ENCODE results near the gene DMWD.
"Not testable (repeated sequence)": the region's sequence is repeated elsewhere in the genome, so short reads cannot be mapped to it uniquely, and the experiment has no call there.

Gene DMWD

GRCh38 chr19:45816236-45817009, 23.8 kb upstream of the DMWD start:
- DNase-seq = no peak

GRCh38 chr19:45815481-45816216, 23.0 kb upstream of the DMWD start:
- no peak for DNase-seq

GRCh38 chr19:45814851-45815480, 22.3 kb upstream of the DMWD start, which contains the start of gene RSPH6A:
Gene RSPH6A, minus strand, starts transcription at chr19:45815308. Its CDS starts 132 bp downstream, at chr19:45815176.
- peak in 1 of 3 donors; percentile 16 for DNase-seq

GRCh38 chr19:45814166-45814780, 21.6 kb upstream of the DMWD start:
- peak in 1 of 3 donors; percentile 14 for DNase-seq

GRCh38 chr19:45812297-45812696, 19.7 kb upstream of the DMWD start:
- peak in 1 of 3 donors; percentile 17 for DNase-seq

- DNase-seq = peak; percentile 43 to 70 (median 58)
Measured at GRCh38 chr19:45809643-45810159, 17.1 kb upstream of the DMWD start.

GRCh38 chr19:45805719-45806118, 13.1 kb upstream of the DMWD start:
- no peak for DNase-seq

- no peak for DNase-seq
Measured at GRCh38 chr19:45804959-45805230, 12.2 kb upstream of the DMWD start.

- no peak for DNase-seq
Measured at GRCh38 chr19:45804140-45804958, 11.7 kb upstream of the DMWD start.

GRCh38 chr19:45801603-45802175, 9.0 kb upstream of the DMWD start:
- DNase-seq = no peak

GRCh38 chr19:45800070-45800553, 7.5 kb upstream of the DMWD start:
- peak; percentile 69 to 86 (median 76) for DNase-seq

GRCh38 chr19:45799541-45799940, 6.9 kb upstream of the DMWD start:
- DNase-seq = not testable (repeated sequence)

- DNase-seq = peak; percentile 69 to 75 (median 69)
Measured at GRCh38 chr19:45798995-45799517, 6.4 kb upstream of the DMWD start.

- no peak for DNase-seq
Measured at GRCh38 chr19:45794627-45795026, 2.0 kb upstream of the DMWD start.

GRCh38 chr19:45793876-45794275, 1.2 kb upstream of the DMWD start:
- peak; percentile 64 to 76 (median 71) for DNase-seq

GRCh38 chr19:45793178-45793564, 526 bp upstream of the DMWD start:
- DNase-seq = no peak

- peak in 1 of 3 donors; percentile 18 for DNase-seq
Measured at GRCh38 chr19:45791744-45792469, 738 bp downstream of the DMWD start.

GRCh38 chr19:45790942-45791341, 1.7 kb downstream of the DMWD start:
- DNase-seq = peak; percentile 90 to 93 (median 93)

- DNase-seq = peak in 1 of 3 donors; percentile 13
Measured at GRCh38 chr19:45789035-45789786, 3.4 kb downstream of the DMWD start.

GRCh38 chr19:45786533-45786894, 6.1 kb downstream of the DMWD start:
- DNase-seq = no peak
